HG02759 (cell line): ENCODE measurements around the gene TEX22.

Experiments
- ATAC-seq: cut with Tn5 transposase; IDR thresholded peaks from one replicate; pipeline ENCODE4 v1.9.1; 2021; ENCODE audit warnings: mild to moderate bottlenecking, moderate library complexity; ENCODE audit not compliant: unreplicated experiment

Gene TEX22

GRCh38 chr14:105455086-105455640, 56.8 kb downstream of the TEX22 start:
- no peak for ATAC-seq

- no peak for ATAC-seq
These were observed 57.7 kb downstream of the TEX22 start for GRCh38 chr14:105455766-105456660.

GRCh38 chr14:105456736-105457617, 58.6 kb downstream of the TEX22 start:
- ATAC-seq = no peak

GRCh38 chr14:105458010-105458409, 59.7 kb downstream of the TEX22 start:
- no peak for ATAC-seq

- no peak for ATAC-seq
These were observed 60.2 kb downstream of the TEX22 start for GRCh38 chr14:105458571-105458970.

- ATAC-seq = no peak
These were observed 61.8 kb downstream of the TEX22 start for GRCh38 chr14:105460116-105460515.

- no peak for ATAC-seq
These were observed 62.3 kb downstream of the TEX22 start for GRCh38 chr14:105460616-105461015.

- ATAC-seq = no peak
These were observed 63.6 kb downstream of the TEX22 start for GRCh38 chr14:105461903-105462302.
